OCI-LY7 (cell line): ENCODE measurements around the gene SPPL2B. TPM values are rescaled to one million over a fixed set of nuclear protein-coding genes. Genes with fewer than 3 reads are reported as not detected.
A peak's percentile ranks its signal among the peaks of the same experiment; 100 is the strongest.

Source experiments
- BruUV-seq: library from RNA; stranded (reverse); fragments of 400-500 nt; replicated peaks from 2 replicates; lab custom pipeline; 2021; lab: Mats Ljungman, UMichigan
- CTCF ChIA-PET: fragments of 300-600 bp; sonication (Branson Sonifier 250); formaldehyde crosslinking; loops from one replicate; lab custom pipeline; 2022; ENCODE audit warnings: antibody characterized with exemption; ENCODE audit not compliant: unreplicated experiment; lab: Charles Lee
- POLR2A ChIA-PET: fragments of 300-600 bp; sonication (Branson Sonifier 250); formaldehyde crosslinking; loops from one replicate; lab custom pipeline; 2022; ENCODE audit warnings: antibody characterized with exemption; lab: Charles Lee
- DNase-seq: peaks from one replicate; pipeline ENCODE4 v3.0.0-alpha.2; 2015; ENCODE audit warnings: low spot score
- H2AFZ ChIP-seq: fragments of 200-600 bp; sonication (generic), shearing (Covaris generic); 2 replicates; pipeline ENCODE4 v1.6.1; 2014; ENCODE audit warnings: mild to moderate bottlenecking, antibody characterized with exemption, low read length, moderate library complexity
- H3K27ac ChIP-seq: fragments of 200-600 bp; sonication (generic); 2 replicates; pipeline ENCODE4 v1.5.1; 2014; ENCODE audit warnings: mixed run types, low read depth, mild to moderate bottlenecking, moderate library complexity, low read length, inconsistent platforms; ENCODE audit not compliant: poor library complexity, severe bottlenecking
- H3K36me3 ChIP-seq: fragments of 200-600 bp; sonication (generic); 2 replicates; pipeline ENCODE4 v1.6.1; 2014; ENCODE audit warnings: mild to moderate bottlenecking, antibody characterized with exemption, low read length, moderate library complexity, mixed read lengths; ENCODE audit not compliant: insufficient read depth
- H3K4me1 ChIP-seq: fragments of 200-600 bp; sonication (generic); 2 replicates; pipeline ENCODE4 v1.5.1; 2014; ENCODE audit warnings: mild to moderate bottlenecking, low read length; ENCODE audit not compliant: insufficient read depth, poor library complexity, severe bottlenecking
- H3K4me2 ChIP-seq: fragments of 200-600 bp; sonication (generic); 2 replicates; pipeline ENCODE4 v1.6.1; 2014; ENCODE audit warnings: mild to moderate bottlenecking, low read length
- H3K4me3 ChIP-seq: fragments of 200-600 bp; sonication (generic); 2 replicates; pipeline ENCODE4 v1.5.1; 2014; ENCODE audit warnings: mild to moderate bottlenecking, low read depth, low read length; ENCODE audit not compliant: poor library complexity, severe bottlenecking
- H3K79me2 ChIP-seq: fragments of 200-600 bp; sonication (generic); 2 replicates; pipeline ENCODE4 v1.6.1; 2016; ENCODE audit warnings: low read depth, mild to moderate bottlenecking, low read length, moderate library complexity, mixed read lengths; ENCODE audit not compliant: insufficient read depth
- H3K9me2 ChIP-seq: fragments of 200-600 bp; sonication (generic); 2 replicates; pipeline ENCODE4 v1.6.1; 2016; ENCODE audit warnings: mild to moderate bottlenecking, low read length, mixed read lengths; ENCODE audit not compliant: insufficient read depth
- H3K9me3 ChIP-seq: fragments of 200-600 bp; sonication (generic); 2 replicates; pipeline ENCODE4 v1.6.1; 2014; ENCODE audit warnings: mild to moderate bottlenecking, mixed run types, low read length, mixed read lengths
- H4K20me1 ChIP-seq: fragments of 200-600 bp; sonication (generic); 2 replicates; pipeline ENCODE4 v1.6.1; 2014; ENCODE audit warnings: mild to moderate bottlenecking, antibody characterized with exemption, low read length, moderate library complexity, mixed read lengths; ENCODE audit not compliant: insufficient read depth
- EZH2phosphoT487 ChIP-seq: fragments of 200-600 bp; sonication (generic); IDR thresholded peaks from 2 replicates; pipeline ENCODE4 v1.6.1; 2018; ENCODE audit warnings: low read depth, borderline replicate concordance, mild to moderate bottlenecking, mixed run types, antibody characterized with exemption, low read length, moderate library complexity, mixed read lengths
- intact Hi-C: fragments of 100-400 bp; cut with micrococcal nuclease; formaldehyde crosslinking; loops from one replicate; pipeline ENCODE4 v1.10.0; 2022; ENCODE audit not compliant: unreplicated experiment
- total RNA-seq, 2 experiments: library from RNA; depleted of rRNA in 1 of 2; stranded (reverse); fragments of >200 nt in 1 of 2; shearing (Covaris generic) in 1 of 2; gene quantifications; 2 replicates each; pipeline ENCODE4 v1.2.3, GENCODE V29; 2014 to 2022
- TF ChIP-seq, protein P1 (sequence below): fragments of 200-600 bp; sonication (generic); conservative IDR thresholded peaks from 2 replicates; pipeline ENCODE4 v1.5.1; 2014; ENCODE audit warnings: mild to moderate bottlenecking, antibody characterized with exemption, low read length, moderate library complexity, mixed read lengths

SPPL2B gene
- total RNA-seq, 2 experiments from 2014 or later: 106 to 191 TPM

DNA sequence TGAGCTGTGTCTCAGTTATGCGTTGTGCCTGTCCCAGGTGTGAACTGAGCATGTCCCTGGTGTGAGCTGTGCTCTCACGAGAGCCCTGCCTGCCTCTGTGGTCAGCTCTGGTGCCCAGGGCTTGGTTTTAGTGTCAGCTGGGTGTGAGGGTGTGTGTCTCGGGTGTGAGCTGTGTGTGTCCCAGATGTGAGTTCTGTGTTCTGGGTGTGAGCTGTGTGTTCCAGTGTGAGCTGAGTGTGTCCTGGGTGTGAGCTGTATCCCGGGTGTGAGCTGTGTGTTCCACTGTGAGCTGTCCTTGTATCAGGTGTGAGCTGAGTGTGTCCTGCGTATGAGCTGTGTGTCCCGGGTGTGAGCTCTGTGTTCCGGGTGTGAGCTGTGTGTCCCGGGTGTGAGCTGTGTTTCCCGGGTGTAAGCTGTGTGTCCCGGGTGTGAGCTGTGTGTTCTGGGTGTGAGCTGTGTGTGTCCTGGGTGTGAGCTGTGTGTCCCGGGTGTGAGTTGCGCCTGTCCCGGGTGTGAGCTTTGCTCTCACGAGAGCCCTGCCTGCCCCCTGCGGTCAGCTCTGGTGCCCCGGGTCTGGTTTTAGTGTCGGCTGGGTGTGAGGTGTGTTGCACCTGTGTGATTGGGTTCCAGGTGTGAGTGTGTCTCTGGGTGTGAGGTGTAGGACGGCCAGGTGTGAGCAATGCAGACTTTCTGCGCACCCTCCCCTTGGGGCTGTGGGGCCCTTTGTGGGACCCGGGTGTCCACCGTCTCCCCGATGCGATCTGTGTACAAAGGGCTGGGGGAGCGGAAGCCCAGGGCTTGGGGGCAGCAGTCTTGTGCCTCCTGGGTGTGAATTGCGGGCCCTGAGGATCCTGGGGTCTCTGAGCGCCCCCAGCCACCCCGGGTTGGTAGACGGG lies 39.4 kb upstream of the SPPL2B start:
- Histone ChIP-seq H3K4me2 (peak overlapping the region; percentile 76), H3K9me3 (no peaks in the 10 kb centered on the region), H3K36me3 (no peaks in the 10 kb centered on the region), H2AFZ (peak overlapping the region; percentile 69; the same call in 1 of the 2 replicates), H3K4me1 (peaks cover 38% of the 10 kb centered on the region), H3K9me2 (no peaks in the 10 kb centered on the region), H3K79me2 (no peaks in the 10 kb centered on the region), H3K27ac (peak overlapping the region; percentile 86), H3K4me3 (peak overlapping the region; percentile 73), H4K20me1 (no peaks in the 10 kb centered on the region)
- intact Hi-C loops: no loop called here
- ChIA-PET CTCF (interaction anchor here (0.6 to 1.0 kb wide), 2 partner anchors 15 to 29 kb away, joined by 3 to 9 read pairs; no protein-coding TSS in a partner anchor), POLR2A (interaction anchor here (0.6 to 1.6 kb wide), 8 partner anchors 39 to 414 kb away, joined by 3 to 7 read pairs (median 3); partner anchors contain the start of genes GADD45B, LMNB2 and LSM7)
- DNase-seq: no peak
- TF ChIP-seq, protein P1, sequence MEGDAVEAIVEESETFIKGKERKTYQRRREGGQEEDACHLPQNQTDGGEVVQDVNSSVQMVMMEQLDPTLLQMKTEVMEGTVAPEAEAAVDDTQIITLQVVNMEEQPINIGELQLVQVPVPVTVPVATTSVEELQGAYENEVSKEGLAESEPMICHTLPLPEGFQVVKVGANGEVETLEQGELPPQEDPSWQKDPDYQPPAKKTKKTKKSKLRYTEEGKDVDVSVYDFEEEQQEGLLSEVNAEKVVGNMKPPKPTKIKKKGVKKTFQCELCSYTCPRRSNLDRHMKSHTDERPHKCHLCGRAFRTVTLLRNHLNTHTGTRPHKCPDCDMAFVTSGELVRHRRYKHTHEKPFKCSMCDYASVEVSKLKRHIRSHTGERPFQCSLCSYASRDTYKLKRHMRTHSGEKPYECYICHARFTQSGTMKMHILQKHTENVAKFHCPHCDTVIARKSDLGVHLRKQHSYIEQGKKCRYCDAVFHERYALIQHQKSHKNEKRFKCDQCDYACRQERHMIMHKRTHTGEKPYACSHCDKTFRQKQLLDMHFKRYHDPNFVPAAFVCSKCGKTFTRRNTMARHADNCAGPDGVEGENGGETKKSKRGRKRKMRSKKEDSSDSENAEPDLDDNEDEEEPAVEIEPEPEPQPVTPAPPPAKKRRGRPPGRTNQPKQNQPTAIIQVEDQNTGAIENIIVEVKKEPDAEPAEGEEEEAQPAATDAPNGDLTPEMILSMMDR: no peak
- no peak for TF ChIP-seq EZH2phosphoT487
- BruUV-seq: no TSS peak

DNA sequence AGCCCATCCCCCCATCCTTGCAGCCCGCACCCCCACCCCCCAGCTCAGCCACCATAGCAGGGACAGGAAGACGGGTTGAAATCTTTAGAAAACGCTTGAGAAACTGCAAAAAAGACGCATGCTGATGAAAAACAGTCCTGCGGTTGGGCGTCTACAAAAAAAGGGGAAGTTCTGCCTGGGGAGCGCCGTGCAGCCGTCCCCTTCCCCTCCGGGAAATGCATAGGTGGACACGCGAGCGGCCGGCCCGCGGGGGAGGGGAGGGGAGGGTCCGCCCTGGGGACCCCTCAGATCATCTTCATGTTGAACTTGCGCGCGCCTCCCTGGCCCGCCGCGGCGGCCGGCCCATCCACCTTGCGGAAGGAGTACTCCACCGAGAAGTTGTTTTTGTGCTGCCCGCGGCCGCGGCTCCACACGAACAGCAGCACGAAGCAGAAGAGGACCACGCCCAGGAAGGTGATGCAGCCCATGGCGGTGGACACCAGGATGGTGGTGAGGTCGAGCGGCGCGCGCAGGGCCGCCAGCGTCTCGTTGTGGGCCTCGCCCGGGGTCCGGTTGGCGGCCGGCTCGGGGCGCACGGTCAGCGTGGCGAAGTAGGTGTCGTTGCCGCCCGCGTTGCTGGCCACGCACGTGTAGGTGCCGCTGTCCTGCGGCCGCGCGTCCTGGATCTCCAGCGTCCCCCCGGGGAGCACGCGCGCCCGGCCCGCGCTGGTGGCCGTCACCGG lies 38.6 kb upstream of the SPPL2B start:
- H3K9me3 ChIP-seq: no peaks in the 10 kb centered on the region
- H3K4me1 ChIP-seq: peaks cover 41% of the 10 kb centered on the region
- ChIA-PET CTCF (interaction anchor here (1.0 kb wide), 1 partner anchor 29 kb away, joined by 9 read pairs; no protein-coding TSS in a partner anchor), POLR2A (interaction anchor here (0.8 to 1.6 kb wide), 5 partner anchors 38 to 415 kb away, joined by 3 to 7 read pairs (median 5); partner anchors contain the start of genes GADD45B and LSM7)
- H4K20me1 ChIP-seq: no peaks in the 10 kb centered on the region; the same call in 1 of the 2 replicates
- no peaks in the 10 kb centered on the region for H3K36me3 ChIP-seq
- no peak for TF ChIP-seq EZH2phosphoT487
- peak overlapping the region; percentile 86 for H3K27ac ChIP-seq
- peak overlapping the region; percentile 69; the same call in 1 of the 2 replicates for H2AFZ ChIP-seq
- H3K9me2 ChIP-seq: no peaks in the 10 kb centered on the region
- intact Hi-C loops: no loop called here
- peak overlapping the region; percentile 73 for H3K4me3 ChIP-seq
- H3K79me2 ChIP-seq: no peaks in the 10 kb centered on the region
- no TSS peak for BruUV-seq
- peak; percentile 90 for DNase-seq
- H3K4me2 ChIP-seq: peak overlapping the region; percentile 76
